GM18520 (cell line): Measurements from ENCODE around the gene BANK1.

Experiments used
- ATAC-seq: cut with Tn5 transposase; IDR thresholded peaks from one replicate; pipeline ENCODE4 v1.9.1; 2021; ENCODE audit not compliant: unreplicated experiment

Gene BANK1

GRCh38 chr4:101993842-101994775, 203.6 kb downstream of the BANK1 start:
- ATAC-seq: no peak

- ATAC-seq: peak; percentile 95
Measured at GRCh38 chr4:102007959-102008425, 217.5 kb downstream of the BANK1 start.

GRCh38 chr4:102008711-102009110, 218.2 kb downstream of the BANK1 start:
- ATAC-seq: no peak

GRCh38 chr4:102022343-102022742, 231.8 kb downstream of the BANK1 start:
- no peak for ATAC-seq

GRCh38 chr4:102027961-102028360, 237.4 kb downstream of the BANK1 start:
- no peak for ATAC-seq

- no peak for ATAC-seq
Measured at GRCh38 chr4:102031406-102031805, 240.9 kb downstream of the BANK1 start.

- ATAC-seq: no peak
Measured at GRCh38 chr4:102036016-102036415, 245.5 kb downstream of the BANK1 start.

GRCh38 chr4:102036619-102037376, 246.3 kb downstream of the BANK1 start:
- no peak for ATAC-seq

GRCh38 chr4:102037566-102037965, 247.0 kb downstream of the BANK1 start:
- ATAC-seq: no peak

- ATAC-seq: no peak
Measured at GRCh38 chr4:102042871-102043802, 252.6 kb downstream of the BANK1 start.

- ATAC-seq: no peak
Measured at GRCh38 chr4:102047616-102048015, 257.1 kb downstream of the BANK1 start.

- ATAC-seq: no peak
Measured at GRCh38 chr4:102055805-102056204, 265.3 kb downstream of the BANK1 start.

- no peak for ATAC-seq
Measured at GRCh38 chr4:102057122-102057521, 266.6 kb downstream of the BANK1 start.

GRCh38 chr4:102061133-102061532, 270.6 kb downstream of the BANK1 start:
- ATAC-seq: peak; percentile 92

- no peak for ATAC-seq
Measured at GRCh38 chr4:102064747-102065442, 274.4 kb downstream of the BANK1 start.

GRCh38 chr4:102076622-102077021, 286.1 kb downstream of the BANK1 start:
- ATAC-seq: no peak

GRCh38 chr4:102080184-102080583, 289.7 kb downstream of the BANK1 start:
- ATAC-seq: no peak

GRCh38 chr4:102089850-102090621, 299.5 kb downstream of the BANK1 start:
- ATAC-seq: no peak

- no peak for ATAC-seq
Measured at GRCh38 chr4:102091656-102092055, 301.1 kb downstream of the BANK1 start.
